Measurements from ENCODE around the gene TMEM127. TPM values are rescaled to one million over a fixed set of nuclear protein-coding genes. Genes with fewer than 3 reads are reported as not detected.

TMEM127 gene
- polyA plus RNA-seq, 1 donor = 40.9 TPM

- WGBS (ENCODE audit: insufficient coverage, low lambda C conversion rate) = 100% methylated on average over 1 of the region's 5 CpGs
Measured at GRCh38 chr2:96241900-96242611, 23.7 kb downstream of the TMEM127 start.

DNA sequence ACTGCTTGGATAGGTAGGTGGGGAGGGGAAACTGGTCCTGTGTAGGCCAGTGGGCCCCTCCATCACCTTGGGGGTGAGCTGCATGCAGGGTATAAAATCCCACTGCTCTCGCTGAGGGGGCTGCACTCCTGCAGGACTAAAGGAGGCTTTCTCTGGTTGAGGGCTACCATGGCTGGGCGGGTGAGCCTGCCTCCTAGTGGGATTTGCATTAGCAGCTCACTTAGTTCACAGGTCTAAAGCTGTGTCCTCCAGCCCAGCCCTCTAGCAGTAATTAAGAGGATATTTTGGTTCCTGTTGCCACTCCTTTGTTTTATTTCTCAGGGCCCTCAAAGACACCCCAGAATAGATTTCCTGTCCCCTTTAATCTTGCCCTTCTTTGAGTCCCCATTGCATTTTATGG is 24.6 kb downstream of the TMEM127 start:
- Histone ChIP-seq H3K27me3 (ENCODE audit: control insufficient read depth, insufficient read depth, low read length) (no peaks in the 10 kb centered on the region), H3K27ac (ENCODE audit: low read length) (no peak overlapping the region), H3K4me3 (ENCODE audit: low read length) (no peak overlapping the region), H3K4me1 (ENCODE audit: control insufficient read depth, insufficient read depth, low read length) (peaks cover 18% of the 10 kb centered on the region), H3K36me3 (ENCODE audit: control insufficient read depth, insufficient read depth, low read length) (peaks cover 14% of the 10 kb centered on the region), H3K9me3 (ENCODE audit: control insufficient read depth, low read depth, low read length) (no peaks in the 10 kb centered on the region)
- DNase-seq = no peak
- WGBS (ENCODE audit: insufficient coverage, low lambda C conversion rate) = no CpG with 5 or more reads among the region's 2 CpGs

More at GRCh38 chr2:96241900-96242611, 23.7 kb downstream of the TMEM127 start:
- H3K9me3 ChIP-seq (ENCODE audit: control insufficient read depth, low read depth, low read length) = no peaks in the 10 kb centered on the region
- no peak for DNase-seq
- peaks cover 14% of the 10 kb centered on the region for H3K36me3 ChIP-seq (ENCODE audit: control insufficient read depth, insufficient read depth, low read length)
- H3K27ac ChIP-seq (ENCODE audit: low read length) = no peak overlapping the region
- H3K4me3 ChIP-seq (ENCODE audit: low read length) = no peak overlapping the region
- no peaks in the 10 kb centered on the region for H3K27me3 ChIP-seq (ENCODE audit: control insufficient read depth, insufficient read depth, low read length)
- peaks cover 12% of the 10 kb centered on the region for H3K4me1 ChIP-seq (ENCODE audit: control insufficient read depth, insufficient read depth, low read length)

GRCh38 chr2:96240341-96241038 is 25.3 kb downstream of the TMEM127 start:
- H3K36me3 ChIP-seq (ENCODE audit: control insufficient read depth, insufficient read depth, low read length) = peaks cover 14% of the 10 kb centered on the region
- no peak overlapping the region for H3K27ac ChIP-seq (ENCODE audit: low read length)
- peaks cover 18% of the 10 kb centered on the region for H3K4me1 ChIP-seq (ENCODE audit: control insufficient read depth, insufficient read depth, low read length)
- no peaks in the 10 kb centered on the region for H3K27me3 ChIP-seq (ENCODE audit: control insufficient read depth, insufficient read depth, low read length)
- H3K9me3 ChIP-seq (ENCODE audit: control insufficient read depth, low read depth, low read length) = no peaks in the 10 kb centered on the region
- WGBS (ENCODE audit: insufficient coverage, low lambda C conversion rate) = no CpG with 5 or more reads among the region's 9 CpGs
- DNase-seq = no peak
- no peak overlapping the region for H3K4me3 ChIP-seq (ENCODE audit: low read length)

- peaks cover 14% of the 10 kb centered on the region for H3K36me3 ChIP-seq (ENCODE audit: control insufficient read depth, insufficient read depth, low read length)
- no peak for DNase-seq
- H3K4me3 ChIP-seq (ENCODE audit: low read length) = no peak overlapping the region
- no peaks in the 10 kb centered on the region for H3K9me3 ChIP-seq (ENCODE audit: control insufficient read depth, low read depth, low read length)
- no peaks in the 10 kb centered on the region for H3K27me3 ChIP-seq (ENCODE audit: control insufficient read depth, insufficient read depth, low read length)
- WGBS (ENCODE audit: insufficient coverage, low lambda C conversion rate) = no CpG with 5 or more reads among the region's 9 CpGs
- no peak overlapping the region for H3K27ac ChIP-seq (ENCODE audit: low read length)
- H3K4me1 ChIP-seq (ENCODE audit: control insufficient read depth, insufficient read depth, low read length) = peaks cover 18% of the 10 kb centered on the region
Measured at GRCh38 chr2:96239745-96240264, 26.0 kb downstream of the TMEM127 start.

- peaks cover 14% of the 10 kb centered on the region for H3K36me3 ChIP-seq (ENCODE audit: control insufficient read depth, insufficient read depth, low read length)
- peaks cover 18% of the 10 kb centered on the region for H3K4me1 ChIP-seq (ENCODE audit: control insufficient read depth, insufficient read depth, low read length)
- H3K27ac ChIP-seq (ENCODE audit: low read length) = no peak overlapping the region
- H3K4me3 ChIP-seq (ENCODE audit: low read length) = no peak overlapping the region
- no peaks in the 10 kb centered on the region for H3K9me3 ChIP-seq (ENCODE audit: control insufficient read depth, low read depth, low read length)
- no CpG with 5 or more reads among the region's 3 CpGs for WGBS (ENCODE audit: insufficient coverage, low lambda C conversion rate)
- DNase-seq = no peak
- H3K27me3 ChIP-seq (ENCODE audit: control insufficient read depth, insufficient read depth, low read length) = no peaks in the 10 kb centered on the region
Measured at GRCh38 chr2:96239091-96239490, 26.7 kb downstream of the TMEM127 start.

GRCh38 chr2:96238266-96238665 is 27.5 kb downstream of the TMEM127 start:
- Histone ChIP-seq H3K9me3 (ENCODE audit: control insufficient read depth, low read depth, low read length) (no peaks in the 10 kb centered on the region), H3K27ac (ENCODE audit: low read length) (no peak overlapping the region), H3K4me3 (ENCODE audit: low read length) (no peak overlapping the region), H3K4me1 (ENCODE audit: control insufficient read depth, insufficient read depth, low read length) (peaks cover 18% of the 10 kb centered on the region), H3K36me3 (ENCODE audit: control insufficient read depth, insufficient read depth, low read length) (peaks cover 14% of the 10 kb centered on the region), H3K27me3 (ENCODE audit: control insufficient read depth, insufficient read depth, low read length) (no peaks in the 10 kb centered on the region)
- no CpG with 5 or more reads among the region's 3 CpGs for WGBS (ENCODE audit: insufficient coverage, low lambda C conversion rate)
- peak; percentile 76 to 86 for DNase-seq

DNA sequence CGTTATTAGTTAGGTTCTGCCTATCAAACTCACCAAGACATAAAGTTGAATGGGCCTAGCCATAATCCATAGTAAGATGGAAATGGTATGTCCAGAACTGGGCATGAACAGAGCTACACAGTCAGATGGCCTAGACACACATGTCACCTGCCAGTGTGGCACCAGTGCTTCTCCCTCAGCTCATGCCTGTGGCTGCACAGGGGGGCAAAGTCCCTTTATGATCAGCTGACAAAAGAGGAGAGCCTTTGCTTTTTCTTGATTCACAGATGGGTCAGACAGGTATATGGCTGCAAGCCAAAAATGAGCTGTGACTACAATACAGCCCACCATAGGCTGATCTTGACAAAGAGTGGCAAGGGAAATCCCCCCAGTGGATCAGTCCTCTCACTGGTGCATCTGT is 28.9 kb downstream of the TMEM127 start:
- WGBS (ENCODE audit: insufficient coverage, low lambda C conversion rate) = no CpG with 5 or more reads among the region's 1 CpG
- Histone ChIP-seq H3K36me3 (ENCODE audit: control insufficient read depth, insufficient read depth, low read length) (peaks cover 14% of the 10 kb centered on the region), H3K4me1 (ENCODE audit: control insufficient read depth, insufficient read depth, low read length) (peaks cover 18% of the 10 kb centered on the region), H3K27me3 (ENCODE audit: control insufficient read depth, insufficient read depth, low read length) (no peaks in the 10 kb centered on the region), H3K27ac (ENCODE audit: low read length) (peak overlapping the region; percentile 23), H3K9me3 (ENCODE audit: control insufficient read depth, low read depth, low read length) (no peaks in the 10 kb centered on the region), H3K4me3 (ENCODE audit: low read length) (no peak overlapping the region)
- DNase-seq = peak; percentile 77 to 90

GRCh38 chr2:96233880-96234316 is 31.9 kb downstream of the TMEM127 start:
- Histone ChIP-seq H3K27ac (ENCODE audit: low read length) (no peak overlapping the region), H3K27me3 (ENCODE audit: control insufficient read depth, insufficient read depth, low read length) (no peaks in the 10 kb centered on the region), H3K4me1 (ENCODE audit: control insufficient read depth, insufficient read depth, low read length) (peaks cover 18% of the 10 kb centered on the region), H3K4me3 (ENCODE audit: low read length) (no peak overlapping the region), H3K9me3 (ENCODE audit: control insufficient read depth, low read depth, low read length) (no peaks in the 10 kb centered on the region), H3K36me3 (ENCODE audit: control insufficient read depth, insufficient read depth, low read length) (no peaks in the 10 kb centered on the region)
- DNase-seq = no peak
- no CpG with 5 or more reads among the region's 4 CpGs for WGBS (ENCODE audit: insufficient coverage, low lambda C conversion rate)

- no CpG with 5 or more reads among the region's 6 CpGs for WGBS (ENCODE audit: insufficient coverage, low lambda C conversion rate)
- no peak for DNase-seq
- peaks cover 18% of the 10 kb centered on the region for H3K4me1 ChIP-seq (ENCODE audit: control insufficient read depth, insufficient read depth, low read length)
- no peaks in the 10 kb centered on the region for H3K36me3 ChIP-seq (ENCODE audit: control insufficient read depth, insufficient read depth, low read length)
- H3K27me3 ChIP-seq (ENCODE audit: control insufficient read depth, insufficient read depth, low read length) = no peaks in the 10 kb centered on the region
- H3K9me3 ChIP-seq (ENCODE audit: control insufficient read depth, low read depth, low read length) = no peaks in the 10 kb centered on the region
- no peak overlapping the region for H3K27ac ChIP-seq (ENCODE audit: low read length)
- H3K4me3 ChIP-seq (ENCODE audit: low read length) = no peak overlapping the region
Measured at GRCh38 chr2:96233436-96233835, 32.4 kb downstream of the TMEM127 start.

DNA sequence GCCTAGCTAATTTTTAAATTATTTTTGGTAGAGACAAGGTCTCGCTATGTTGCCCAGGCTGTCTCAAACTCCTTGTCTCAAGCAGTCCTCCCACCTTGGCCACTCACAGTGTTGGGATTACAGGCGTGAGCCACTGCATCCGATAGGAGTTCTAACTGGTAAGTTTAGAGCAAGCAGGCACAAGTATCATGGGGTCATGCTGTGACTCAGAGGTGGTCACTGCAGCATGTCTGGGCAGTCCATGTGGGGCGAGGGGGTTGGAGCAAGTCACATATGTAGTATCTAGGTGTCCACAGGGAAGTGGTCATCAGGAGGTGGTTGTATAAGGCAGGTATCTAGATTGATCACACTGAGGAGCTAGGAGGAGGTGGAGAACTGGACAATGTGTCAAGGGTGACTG is 34.5 kb downstream of the TMEM127 start:
- Histone ChIP-seq H3K9me3 (ENCODE audit: control insufficient read depth, low read depth, low read length) (no peaks in the 10 kb centered on the region), H3K27me3 (ENCODE audit: control insufficient read depth, insufficient read depth, low read length) (no peaks in the 10 kb centered on the region), H3K36me3 (ENCODE audit: control insufficient read depth, insufficient read depth, low read length) (no peaks in the 10 kb centered on the region), H3K4me3 (ENCODE audit: low read length) (no peak overlapping the region), H3K4me1 (ENCODE audit: control insufficient read depth, insufficient read depth, low read length) (no peaks in the 10 kb centered on the region), H3K27ac (ENCODE audit: low read length) (no peak overlapping the region)
- no peak for DNase-seq
- no CpG with 5 or more reads among the region's 4 CpGs for WGBS (ENCODE audit: insufficient coverage, low lambda C conversion rate)

All from large intestine (tissue), 3 donors.